Progenitor cell of endocrine pancreas (in vitro differentiated cells): ENCODE results near the gene RSBN1L. TPM values are rescaled to one million over a fixed set of nuclear protein-coding genes. Genes with fewer than 3 reads are reported as not detected.
A peak's percentile ranks its signal among the peaks of the same experiment; 100 is the strongest.

ENCODE experiments used
- DNase-seq: peaks from one replicate; pipeline ENCODE4 v3.0.0; 2021; ENCODE audit warnings: low spot score; ENCODE audit not compliant: unreplicated experiment
- H3K27ac Mint-ChIP-seq: 2 replicates; pipeline ENCODE4 v1.8.0; 2021; ENCODE audit warnings: mild to moderate bottlenecking, moderate library complexity, mixed read lengths
- H3K27me3 Mint-ChIP-seq: 2 replicates; pipeline ENCODE4 v1.8.0; 2021; ENCODE audit warnings: mixed read lengths
- H3K36me3 Mint-ChIP-seq: 2 replicates; pipeline ENCODE4 v1.8.0; 2022; ENCODE audit warnings: mixed read lengths; ENCODE audit not compliant: insufficient read depth
- H3K4me1 Mint-ChIP-seq: 2 replicates; pipeline ENCODE4 v1.8.0; 2021; ENCODE audit warnings: low read depth, mixed read lengths
- H3K4me3 Mint-ChIP-seq: 2 replicates; pipeline ENCODE4 v1.8.0; 2021; ENCODE audit warnings: low read depth, mild to moderate bottlenecking, moderate library complexity, mixed read lengths
- H3K9me3 Mint-ChIP-seq: 2 replicates; pipeline ENCODE4 v1.8.0; 2021; ENCODE audit warnings: low read depth, mixed read lengths
- CTCF ChIP-seq: fragments of 200-600 bp; sonication (generic); IDR thresholded peaks from one replicate; pipeline ENCODE4 v1.5.0; 2021; ENCODE audit warnings: antibody characterized with exemption, mild to moderate bottlenecking; ENCODE audit not compliant: unreplicated experiment
- total RNA-seq: library from RNA; stranded (reverse); gene quantifications from 2 replicates; pipeline ENCODE4 v1.2.1, GENCODE V29; 2021

RSBN1L gene
- total RNA-seq, 1 donor from 2014 or later, result 24.5 TPM

DNA sequence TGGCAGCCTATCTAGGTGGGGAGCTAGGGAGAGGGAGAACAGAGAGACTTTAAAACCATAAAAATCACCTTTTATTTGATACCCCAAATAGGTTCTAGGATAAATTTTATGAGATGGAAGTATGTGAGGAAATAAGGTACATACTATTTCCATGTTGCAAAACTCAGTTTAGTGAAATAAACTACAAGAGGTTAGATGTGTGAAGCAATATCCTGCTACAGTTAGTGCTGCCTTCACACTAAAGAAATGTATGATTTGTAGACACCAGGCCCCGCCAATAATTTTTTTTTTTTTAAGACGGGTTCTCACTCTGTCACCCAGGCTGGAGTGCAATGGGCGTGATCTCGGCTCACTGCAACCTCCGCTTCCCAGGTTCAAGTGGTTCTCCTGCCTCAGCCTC is 34.4 kb upstream of the RSBN1L start:
- Mint-ChIP-seq H3K27me3 (no peaks in the 10 kb centered on the region), H3K9me3 (no peaks in the 10 kb centered on the region), H3K36me3 (peaks cover 6% of the 10 kb centered on the region), H3K4me3 (no peak overlapping the region), H3K27ac (no peak overlapping the region), H3K4me1 (no peaks in the 10 kb centered on the region)
- no peak for DNase-seq
- TF ChIP-seq CTCF, result no peak

DNA sequence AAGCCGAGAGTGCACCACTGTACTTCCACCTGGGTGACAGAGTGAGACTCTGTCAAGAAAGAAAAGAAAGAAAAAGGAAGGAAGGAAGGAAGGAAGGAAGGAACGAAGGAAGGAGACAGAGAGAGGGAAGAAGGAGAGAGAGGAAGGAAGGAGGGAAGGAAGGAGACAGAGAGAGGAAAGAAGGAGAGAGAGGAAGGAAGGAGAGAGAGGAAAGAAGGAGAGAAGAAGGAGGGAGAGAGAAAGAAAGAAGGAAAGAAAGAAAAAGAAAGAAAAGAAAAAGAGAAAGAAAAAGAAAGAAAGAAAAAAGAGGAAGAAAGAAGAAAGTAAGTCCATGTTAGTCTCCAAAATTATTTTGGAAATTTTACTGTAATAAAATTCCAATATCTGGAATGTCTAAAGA is 33.4 kb upstream of the RSBN1L start:
- no peak for DNase-seq
- no peak for TF ChIP-seq CTCF
- no peaks in the 10 kb centered on the region for H3K27me3 Mint-ChIP-seq
- H3K4me3 Mint-ChIP-seq, result no peak overlapping the region
- peaks cover 3% of the 10 kb centered on the region for H3K36me3 Mint-ChIP-seq
- peaks cover 4% of the 10 kb centered on the region for H3K4me1 Mint-ChIP-seq
- H3K9me3 Mint-ChIP-seq, result no peaks in the 10 kb centered on the region
- H3K27ac Mint-ChIP-seq, result no peak overlapping the region

- no peak overlapping the region for H3K27ac Mint-ChIP-seq
- DNase-seq, result no peak
Measured at GRCh38 chr7:77664715-77665114, 31.5 kb upstream of the RSBN1L start.

GRCh38 chr7:77665161-77665560 is 31.1 kb upstream of the RSBN1L start:
- Mint-ChIP-seq H3K4me3 (no peak overlapping the region), H3K9me3 (no peaks in the 10 kb centered on the region), H3K27me3 (no peaks in the 10 kb centered on the region), H3K27ac (no peak overlapping the region), H3K36me3 (peaks cover 1% of the 10 kb centered on the region), H3K4me1 (peaks cover 5% of the 10 kb centered on the region)
- TF ChIP-seq CTCF, result no peak
- DNase-seq, result no peak

More at GRCh38 chr7:77664715-77665114, 31.5 kb upstream of the RSBN1L start:
- TF ChIP-seq CTCF, result no peak
- Mint-ChIP-seq H3K4me3 (no peak overlapping the region), H3K36me3 (peaks cover 3% of the 10 kb centered on the region), H3K9me3 (no peaks in the 10 kb centered on the region), H3K27me3 (no peaks in the 10 kb centered on the region), H3K4me1 (peaks cover 5% of the 10 kb centered on the region)

DNA sequence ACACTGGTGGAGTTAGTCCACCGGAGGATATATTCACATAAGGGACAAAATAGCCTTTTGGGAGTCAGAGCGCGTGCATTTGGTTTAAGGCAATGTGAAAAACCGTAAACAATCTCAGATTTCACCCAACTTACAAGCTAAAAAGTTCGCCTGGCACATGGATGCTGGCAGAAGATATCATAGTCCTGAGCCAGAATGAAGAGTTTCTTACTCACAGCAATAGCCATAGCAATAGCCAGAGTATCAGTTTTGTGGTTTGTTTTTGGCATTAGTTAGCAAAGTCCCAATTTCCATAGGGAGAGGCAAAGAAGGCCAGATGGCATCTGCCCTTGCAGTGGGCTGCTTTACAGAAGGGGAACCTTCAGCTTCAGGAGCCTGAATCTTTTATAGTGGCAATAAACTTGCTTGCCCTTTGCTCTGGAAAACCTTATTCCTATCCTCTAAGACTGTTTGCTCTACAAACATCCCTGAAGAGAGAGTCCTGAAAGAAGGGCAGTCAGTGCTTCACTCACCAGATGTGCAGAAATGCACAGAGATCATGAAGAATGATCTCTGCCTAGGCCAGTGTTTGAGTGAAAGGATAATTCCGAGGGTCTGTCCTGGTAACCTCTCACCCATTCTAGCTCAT is 28.7 kb upstream of the RSBN1L start:
- Mint-ChIP-seq H3K4me1 (peaks cover 5% of the 10 kb centered on the region), H3K27me3 (no peaks in the 10 kb centered on the region), H3K9me3 (no peaks in the 10 kb centered on the region), H3K36me3 (no peaks in the 10 kb centered on the region), H3K27ac (peak overlapping the region; percentile 86), H3K4me3 (no peak overlapping the region)
- DNase-seq, result no peak
- no peak for TF ChIP-seq CTCF
